H1 (cell line): ENCODE measurements around the gene MOB1B.

ENCODE experiments used
- CREB1 ChIP-seq: IDR thresholded peaks from 2 replicates; pipeline ENCODE4 v1.6.1; 2012; ENCODE audit warnings: inconsistent platforms
- EZH2 ChIP-seq: fragments of 200-600 bp; sonication (generic); IDR thresholded peaks from 2 replicates; pipeline ENCODE4 v1.7.1; 2012; ENCODE audit warnings: low read depth, mild to moderate bottlenecking, moderate library complexity, low read length, inconsistent platforms; ENCODE audit not compliant: severe bottlenecking
- GABPA ChIP-seq: IDR thresholded peaks from 2 replicates; pipeline ENCODE4 v1.6.1; 2011; ENCODE audit warnings: mild to moderate bottlenecking, low read length, moderate library complexity, borderline replicate concordance; ENCODE audit not compliant: insufficient read depth
- HDAC2 ChIP-seq, 2 experiments: fragments of 300-600 bp in 1 of 2; sonication (generic) in 1 of 2; IDR thresholded peaks; 2 replicates each; pipeline ENCODE4 v1.6.1; 2011 to 2012; ENCODE audit warnings: low read depth in 2 of 2, low read length in 2 of 2, mild to moderate bottlenecking in 2 of 2, moderate library complexity in 2 of 2, borderline replicate concordance in 1 of 2, inconsistent platforms in 1 of 2
- JUN ChIP-seq: IDR thresholded peaks from 2 replicates; pipeline ENCODE4 v1.6.1; 2011; ENCODE audit warnings: low read depth, mild to moderate bottlenecking, improper control_type of control experiment, low read length
- NRF1 ChIP-seq: IDR thresholded peaks from 2 replicates; pipeline ENCODE4 v1.6.1; 2011; ENCODE audit warnings: mild to moderate bottlenecking, low read depth, low read length, improper control_type of control experiment
- POLR2AphosphoS5 ChIP-seq: IDR thresholded peaks from 2 replicates; pipeline ENCODE4 v1.6.1; 2011; ENCODE audit warnings: low read depth, low read length
- RAD21 ChIP-seq, 2 experiments: IDR thresholded peaks in 1 of 2; conservative IDR thresholded peaks in 1 of 2; 2 replicates each; pipeline ENCODE4 v1.6.1; 2011; ENCODE audit warnings: low read depth in 2 of 2, low read length in 2 of 2, improper control_type of control experiment in 1 of 2, inconsistent platforms in 1 of 2, mild to moderate bottlenecking in 1 of 2, moderate library complexity in 1 of 2
- SP1 ChIP-seq: IDR thresholded peaks from 2 replicates; pipeline ENCODE4 v1.6.1; 2011; ENCODE audit warnings: low read depth, low read length
- SUZ12 ChIP-seq: fragments of 200-600 bp; sonication (generic); IDR thresholded peaks from 2 replicates; pipeline ENCODE4 v1.6.1; 2012; ENCODE audit warnings: mild to moderate bottlenecking, inconsistent platforms, low read length, moderate library complexity, mixed read lengths
- TAF1 ChIP-seq: IDR thresholded peaks from 2 replicates; pipeline ENCODE4 v1.6.1; 2011; ENCODE audit warnings: mild to moderate bottlenecking, low read depth, low read length
- USF2 ChIP-seq: IDR thresholded peaks from 2 replicates; pipeline ENCODE4 v1.6.1; 2011; ENCODE audit warnings: low read length, improper control_type of control experiment
- TF ChIP-seq, protein P1 (sequence below), 3 experiments: IDR thresholded peaks; 1 replicate in 2 of 3; 2 replicates in 1 of 3; pipeline versions ENCODE4 v1.5.1 to v1.6.1; 2011; ENCODE audit warnings: low read length in 3 of 3, mild to moderate bottlenecking in 3 of 3, inconsistent platforms in 2 of 3, low read depth in 1 of 3, moderate library complexity in 1 of 3; ENCODE audit not compliant: insufficient read depth in 1 of 3; ENCODE audit errors: control extremely low read depth in 1 of 3
- TF ChIP-seq, protein P2 (sequence below): IDR thresholded peaks from 2 replicates; pipeline ENCODE4 v1.6.1; 2012; ENCODE audit warnings: low read length, inconsistent platforms

DNA sequence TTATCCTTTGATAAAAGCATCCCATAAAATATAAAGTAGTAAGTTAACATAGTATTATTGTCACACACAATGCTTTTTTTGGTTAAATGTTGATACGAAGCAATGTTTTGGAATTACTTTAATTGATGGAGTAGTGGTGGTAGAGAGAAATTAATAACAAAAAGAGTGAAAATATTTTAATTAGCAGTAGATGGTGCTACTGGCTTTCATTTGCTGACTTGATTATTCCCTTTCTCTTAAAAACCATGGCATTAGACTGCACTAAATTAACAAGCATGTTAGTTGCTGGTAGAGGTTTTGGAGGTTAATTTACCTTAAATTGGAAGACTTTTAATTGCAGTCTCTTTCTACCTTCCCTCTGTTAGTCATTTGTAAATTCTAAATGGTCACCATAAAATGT is 82.4 kb downstream of the MOB1B start:
- no peak for TF ChIP-seq SP1
- no peak for TF ChIP-seq NRF1
- no peak for TF ChIP-seq JUN
- no peak for TF ChIP-seq GABPA
- TF ChIP-seq EZH2 = no peak
- no peak for TF ChIP-seq POLR2AphosphoS5
- TF ChIP-seq, protein P1, sequence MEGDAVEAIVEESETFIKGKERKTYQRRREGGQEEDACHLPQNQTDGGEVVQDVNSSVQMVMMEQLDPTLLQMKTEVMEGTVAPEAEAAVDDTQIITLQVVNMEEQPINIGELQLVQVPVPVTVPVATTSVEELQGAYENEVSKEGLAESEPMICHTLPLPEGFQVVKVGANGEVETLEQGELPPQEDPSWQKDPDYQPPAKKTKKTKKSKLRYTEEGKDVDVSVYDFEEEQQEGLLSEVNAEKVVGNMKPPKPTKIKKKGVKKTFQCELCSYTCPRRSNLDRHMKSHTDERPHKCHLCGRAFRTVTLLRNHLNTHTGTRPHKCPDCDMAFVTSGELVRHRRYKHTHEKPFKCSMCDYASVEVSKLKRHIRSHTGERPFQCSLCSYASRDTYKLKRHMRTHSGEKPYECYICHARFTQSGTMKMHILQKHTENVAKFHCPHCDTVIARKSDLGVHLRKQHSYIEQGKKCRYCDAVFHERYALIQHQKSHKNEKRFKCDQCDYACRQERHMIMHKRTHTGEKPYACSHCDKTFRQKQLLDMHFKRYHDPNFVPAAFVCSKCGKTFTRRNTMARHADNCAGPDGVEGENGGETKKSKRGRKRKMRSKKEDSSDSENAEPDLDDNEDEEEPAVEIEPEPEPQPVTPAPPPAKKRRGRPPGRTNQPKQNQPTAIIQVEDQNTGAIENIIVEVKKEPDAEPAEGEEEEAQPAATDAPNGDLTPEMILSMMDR (IDR thresholded peaks at IDR 0.05; ENCODE audit: control extremely low read depth in 1 of 3, insufficient read depth in 1 of 3, low read depth in 1 of 3, low read length in 3 of 3) = no peak
- no peak for TF ChIP-seq TAF1
- TF ChIP-seq CREB1 = no peak
- no peak for TF ChIP-seq RAD21 (IDR thresholded peaks at IDR 0.05 in 1 of 2, conservative IDR thresholded peaks at IDR 0.05 in 1 of 2; ENCODE audit: low read depth in 2 of 2, low read length in 2 of 2)
- TF ChIP-seq, protein P2, sequence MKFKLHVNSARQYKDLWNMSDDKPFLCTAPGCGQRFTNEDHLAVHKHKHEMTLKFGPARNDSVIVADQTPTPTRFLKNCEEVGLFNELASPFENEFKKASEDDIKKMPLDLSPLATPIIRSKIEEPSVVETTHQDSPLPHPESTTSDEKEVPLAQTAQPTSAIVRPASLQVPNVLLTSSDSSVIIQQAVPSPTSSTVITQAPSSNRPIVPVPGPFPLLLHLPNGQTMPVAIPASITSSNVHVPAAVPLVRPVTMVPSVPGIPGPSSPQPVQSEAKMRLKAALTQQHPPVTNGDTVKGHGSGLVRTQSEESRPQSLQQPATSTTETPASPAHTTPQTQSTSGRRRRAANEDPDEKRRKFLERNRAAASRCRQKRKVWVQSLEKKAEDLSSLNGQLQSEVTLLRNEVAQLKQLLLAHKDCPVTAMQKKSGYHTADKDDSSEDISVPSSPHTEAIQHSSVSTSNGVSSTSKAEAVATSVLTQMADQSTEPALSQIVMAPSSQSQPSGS = no peak
- no peak for TF ChIP-seq HDAC2 (IDR thresholded peaks at IDR 0.05; ENCODE audit: borderline replicate concordance in 1 of 2, low read depth in 2 of 2, low read length in 2 of 2)
- no peak for TF ChIP-seq USF2
- no peak for TF ChIP-seq SUZ12
